Measurements from ENCODE around the gene DOLK.

Gene DOLK

DNA sequence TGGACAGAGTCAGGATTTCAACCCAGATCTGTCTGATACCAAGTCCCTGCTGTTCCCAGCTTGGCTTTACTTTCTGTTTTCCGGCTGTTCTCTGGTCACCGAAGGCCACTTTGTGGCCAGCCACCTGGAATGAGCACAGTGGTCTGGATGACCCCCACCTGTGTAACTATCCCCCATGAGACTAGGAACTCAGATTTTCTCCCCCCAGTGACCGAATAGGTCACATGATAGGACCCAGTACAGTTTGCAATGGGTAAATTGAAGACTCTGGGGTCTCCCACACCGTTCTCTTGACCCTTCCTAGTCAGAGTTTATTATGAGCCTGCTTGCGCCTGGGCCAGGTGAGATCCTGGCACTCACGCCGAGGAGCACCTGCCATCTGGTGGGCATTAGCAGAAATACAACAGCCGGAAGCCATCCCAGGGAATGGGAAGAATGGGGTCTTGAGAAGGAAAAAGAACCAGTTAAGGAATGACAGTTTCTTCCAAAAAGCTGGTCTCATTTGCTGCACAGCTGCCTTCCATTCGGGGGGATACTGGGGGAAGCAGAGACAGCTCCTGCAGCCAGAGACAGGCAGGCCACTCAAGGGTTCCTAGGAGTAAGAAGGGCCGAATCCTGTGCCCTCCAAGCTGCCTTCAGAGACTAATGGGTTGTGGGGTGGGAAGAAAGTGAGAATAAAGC, 19.5 kb downstream of the DOLK start:
- DNase-seq (ENCODE audit: insufficient read length), result peak; percentile 63
- TF ChIP-seq POLR2AphosphoS5 (IDR thresholded peaks at IDR 0.05; ENCODE audit: low read depth, low read length), result no peak
- TF ChIP-seq POLR2A (IDR thresholded peaks at IDR 0.05; ENCODE audit: low read depth, low read length), result no peak
- no peak for TF ChIP-seq TAF1 (IDR thresholded peaks at IDR 0.05; ENCODE audit: borderline replicate concordance, low read depth, low read length)
- FAIRE-seq, result peak; percentile 40

GRCh38 chr9:128923493-128923883, 23.9 kb downstream of the DOLK start:
- FAIRE-seq (no peak), DNase-seq (ENCODE audit: insufficient read length) (no peak)
- no peak for TF ChIP-seq TAF1 (IDR thresholded peaks at IDR 0.05; ENCODE audit: borderline replicate concordance, low read depth, low read length)
- no peak for TF ChIP-seq POLR2AphosphoS5 (IDR thresholded peaks at IDR 0.05; ENCODE audit: low read depth, low read length)
- no peak for TF ChIP-seq POLR2A (IDR thresholded peaks at IDR 0.05; ENCODE audit: low read depth, low read length)

DNA sequence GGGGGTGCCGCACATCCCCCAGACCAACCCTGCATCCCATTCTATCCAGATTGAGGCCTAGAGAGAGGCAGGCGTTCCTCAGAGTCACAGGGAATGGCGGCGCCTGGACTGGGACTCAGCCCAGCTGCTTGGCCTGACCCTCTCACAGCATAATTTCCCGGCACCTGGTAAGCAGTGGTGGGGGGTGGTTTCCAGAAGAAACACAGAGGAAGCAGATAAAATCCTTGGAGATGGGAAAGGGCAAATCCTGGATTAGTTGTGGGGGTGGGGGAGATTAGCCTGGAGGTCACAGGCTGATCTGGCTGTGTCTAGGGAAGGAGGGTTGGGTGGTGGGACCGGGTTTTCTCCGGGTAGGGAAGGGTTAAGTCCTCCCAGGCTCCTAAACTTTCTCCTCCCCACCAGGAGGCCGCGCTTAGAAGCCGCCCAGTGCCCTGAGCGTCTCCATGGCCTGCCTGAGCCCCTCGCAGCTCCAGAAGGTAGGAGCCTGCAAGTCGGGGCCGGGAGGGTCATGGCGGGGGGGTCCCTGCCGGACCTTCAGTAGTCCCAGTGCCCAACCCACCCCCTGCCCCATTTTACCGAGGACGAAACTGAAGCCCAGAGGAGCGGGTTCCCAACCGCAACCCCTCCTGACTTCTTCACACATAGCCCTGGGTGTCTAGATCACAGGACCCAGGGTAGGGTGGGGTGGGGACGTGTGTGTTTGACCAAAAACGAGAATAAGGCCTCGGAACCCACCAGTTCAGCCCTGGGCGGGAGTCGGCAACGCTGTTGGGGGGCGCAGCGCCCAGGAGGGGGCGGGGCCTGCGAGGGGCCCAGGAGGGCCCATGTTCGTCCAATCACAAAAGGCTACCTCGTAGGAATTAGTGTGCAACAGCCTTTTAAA, 25.3 kb downstream of the DOLK start:
- no peak for DNase-seq (ENCODE audit: insufficient read length)
- TF ChIP-seq TAF1 (IDR thresholded peaks at IDR 0.05; ENCODE audit: borderline replicate concordance, low read depth, low read length) (no peak), POLR2AphosphoS5 (IDR thresholded peaks at IDR 0.05; ENCODE audit: low read depth, low read length) (no peak), POLR2A (IDR thresholded peaks at IDR 0.05; ENCODE audit: low read depth, low read length) (no peak)
- no peak for FAIRE-seq

DNA sequence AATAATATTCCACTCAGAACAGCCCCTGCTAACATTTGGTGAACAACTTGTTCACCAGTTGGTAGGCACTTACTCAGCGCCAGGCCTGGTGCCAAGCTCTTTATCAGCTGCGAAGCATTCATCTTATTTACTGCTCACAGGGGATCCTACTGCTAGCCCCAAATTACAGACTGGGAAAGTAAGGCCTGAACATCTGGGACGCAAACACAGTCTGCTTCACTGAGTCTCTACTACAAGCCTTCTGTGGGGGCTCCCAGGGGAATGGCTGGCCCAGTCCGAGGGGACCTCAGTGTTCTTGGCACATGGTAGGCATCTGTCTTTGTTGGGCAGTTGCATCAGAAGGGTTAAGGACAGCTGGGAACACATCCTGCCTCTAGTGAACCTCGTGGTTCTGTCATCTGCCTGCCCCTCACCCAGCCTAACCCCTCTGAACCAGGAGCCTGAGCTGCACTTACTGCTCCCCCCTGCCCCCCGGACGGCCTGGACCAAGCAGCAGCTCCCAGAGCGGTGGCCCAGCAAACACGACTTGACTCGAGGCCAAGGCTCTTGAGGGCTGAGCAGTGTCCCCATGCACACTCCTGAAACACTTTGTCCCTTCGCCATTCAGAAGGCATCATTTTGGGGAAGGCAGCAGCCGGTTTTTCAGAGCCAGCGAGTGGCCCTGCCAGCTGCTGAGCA, 26.9 kb downstream of the DOLK start, which contains the start of gene PHYHD1:
Gene PHYHD1, plus strand, starts transcription at position 602 of the 678 bp plus-strand sequence. CDS start 1,342 bp downstream, outside the sequence.
- FAIRE-seq, result no peak
- no peak for TF ChIP-seq TAF1 (IDR thresholded peaks at IDR 0.05; ENCODE audit: borderline replicate concordance, low read depth, low read length)
- TF ChIP-seq POLR2AphosphoS5 (IDR thresholded peaks at IDR 0.05; ENCODE audit: low read depth, low read length), result no peak
- no peak for TF ChIP-seq POLR2A (IDR thresholded peaks at IDR 0.05; ENCODE audit: low read depth, low read length)
- no peak for DNase-seq (ENCODE audit: insufficient read length)

- FAIRE-seq (no peak), DNase-seq (ENCODE audit: insufficient read length) (no peak)
- TF ChIP-seq POLR2AphosphoS5 (IDR thresholded peaks at IDR 0.05; ENCODE audit: low read depth, low read length) (no peak), POLR2A (IDR thresholded peaks at IDR 0.05; ENCODE audit: low read depth, low read length) (no peak), TAF1 (IDR thresholded peaks at IDR 0.05; ENCODE audit: borderline replicate concordance, low read depth, low read length) (no peak)
Observed at GRCh38 chr9:128919402-128920089, 27.9 kb downstream of the DOLK start.

GRCh38 chr9:128918921-128919320, 28.5 kb downstream of the DOLK start:
- TF ChIP-seq POLR2A (IDR thresholded peaks at IDR 0.05; ENCODE audit: low read depth, low read length), result no peak
- no peak for TF ChIP-seq POLR2AphosphoS5 (IDR thresholded peaks at IDR 0.05; ENCODE audit: low read depth, low read length)
- no peak for TF ChIP-seq TAF1 (IDR thresholded peaks at IDR 0.05; ENCODE audit: borderline replicate concordance, low read depth, low read length)
- FAIRE-seq (no peak), DNase-seq (ENCODE audit: insufficient read length) (no peak)

DNA sequence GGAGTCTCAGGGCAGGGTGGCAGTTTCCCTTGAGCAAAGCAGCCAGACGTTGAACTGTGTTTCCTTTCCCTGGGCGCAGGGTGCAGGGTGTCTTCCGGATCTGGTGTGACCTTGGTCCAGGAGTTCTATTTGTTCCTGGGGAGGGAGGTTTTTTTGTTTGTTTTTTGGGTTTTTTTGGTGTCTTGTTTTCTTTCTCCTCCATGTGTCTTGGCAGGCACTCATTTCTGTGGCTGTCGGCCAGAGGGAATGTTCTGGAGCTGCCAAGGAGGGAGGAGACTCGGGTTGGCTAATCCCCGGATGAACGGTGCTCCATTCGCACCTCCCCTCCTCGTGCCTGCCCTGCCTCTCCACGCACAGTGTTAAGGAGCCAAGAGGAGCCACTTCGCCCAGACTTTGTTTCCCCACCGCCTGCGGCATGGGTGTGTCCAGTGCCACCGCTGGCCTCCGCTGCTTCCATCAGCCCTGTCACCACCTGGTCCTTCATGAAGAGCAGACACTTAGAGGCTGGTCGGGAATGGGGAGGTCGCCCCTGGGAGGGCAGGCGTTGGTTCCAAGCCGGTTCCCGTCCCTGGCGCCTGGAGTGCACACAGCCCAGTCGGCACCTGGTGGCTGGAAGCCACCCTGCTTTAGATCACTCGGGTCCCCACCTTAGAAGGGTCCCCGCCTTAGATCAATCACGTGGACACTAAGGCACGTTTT, 30.1 kb downstream of the DOLK start:
- FAIRE-seq (no peak), DNase-seq (ENCODE audit: insufficient read length) (no peak)
- no peak for TF ChIP-seq POLR2AphosphoS5 (IDR thresholded peaks at IDR 0.05; ENCODE audit: low read depth, low read length)
- TF ChIP-seq TAF1 (IDR thresholded peaks at IDR 0.05; ENCODE audit: borderline replicate concordance, low read depth, low read length), result no peak
- TF ChIP-seq POLR2A (IDR thresholded peaks at IDR 0.05; ENCODE audit: low read depth, low read length), result no peak

DNA sequence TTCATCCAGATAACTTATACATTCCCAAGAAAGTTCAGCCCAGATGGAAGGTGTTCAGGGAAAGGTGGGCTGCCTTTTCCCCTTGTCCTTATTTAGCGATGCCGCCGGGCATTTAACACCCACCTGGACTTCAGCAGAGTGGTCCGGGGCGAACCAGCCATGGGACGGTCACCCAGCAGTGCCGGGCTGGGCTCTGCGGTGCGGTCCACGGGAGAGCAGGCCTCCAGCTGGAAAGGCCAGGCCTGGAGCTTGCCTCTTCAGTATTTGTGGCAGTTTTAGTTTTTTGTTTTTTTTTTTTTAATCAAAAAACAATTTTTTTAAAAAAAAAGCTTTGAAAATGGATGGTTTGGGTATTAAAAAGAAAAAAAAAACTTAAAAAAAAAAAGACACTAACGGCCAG, 30.7 kb downstream of the DOLK start:
- no peak for FAIRE-seq
- TF ChIP-seq POLR2AphosphoS5 (IDR thresholded peaks at IDR 0.05; ENCODE audit: low read depth, low read length), result no peak
- TF ChIP-seq TAF1 (IDR thresholded peaks at IDR 0.05; ENCODE audit: borderline replicate concordance, low read depth, low read length), result no peak
- TF ChIP-seq POLR2A (IDR thresholded peaks at IDR 0.05; ENCODE audit: low read depth, low read length), result no peak
- no peak for DNase-seq (ENCODE audit: insufficient read length)

GRCh38 chr9:128916204-128916603, 31.2 kb downstream of the DOLK start:
- TF ChIP-seq POLR2A (IDR thresholded peaks at IDR 0.05; ENCODE audit: low read depth, low read length) (no peak), POLR2AphosphoS5 (IDR thresholded peaks at IDR 0.05; ENCODE audit: low read depth, low read length) (no peak)
- no peak for FAIRE-seq
- no peak for DNase-seq (ENCODE audit: insufficient read length)

DNA sequence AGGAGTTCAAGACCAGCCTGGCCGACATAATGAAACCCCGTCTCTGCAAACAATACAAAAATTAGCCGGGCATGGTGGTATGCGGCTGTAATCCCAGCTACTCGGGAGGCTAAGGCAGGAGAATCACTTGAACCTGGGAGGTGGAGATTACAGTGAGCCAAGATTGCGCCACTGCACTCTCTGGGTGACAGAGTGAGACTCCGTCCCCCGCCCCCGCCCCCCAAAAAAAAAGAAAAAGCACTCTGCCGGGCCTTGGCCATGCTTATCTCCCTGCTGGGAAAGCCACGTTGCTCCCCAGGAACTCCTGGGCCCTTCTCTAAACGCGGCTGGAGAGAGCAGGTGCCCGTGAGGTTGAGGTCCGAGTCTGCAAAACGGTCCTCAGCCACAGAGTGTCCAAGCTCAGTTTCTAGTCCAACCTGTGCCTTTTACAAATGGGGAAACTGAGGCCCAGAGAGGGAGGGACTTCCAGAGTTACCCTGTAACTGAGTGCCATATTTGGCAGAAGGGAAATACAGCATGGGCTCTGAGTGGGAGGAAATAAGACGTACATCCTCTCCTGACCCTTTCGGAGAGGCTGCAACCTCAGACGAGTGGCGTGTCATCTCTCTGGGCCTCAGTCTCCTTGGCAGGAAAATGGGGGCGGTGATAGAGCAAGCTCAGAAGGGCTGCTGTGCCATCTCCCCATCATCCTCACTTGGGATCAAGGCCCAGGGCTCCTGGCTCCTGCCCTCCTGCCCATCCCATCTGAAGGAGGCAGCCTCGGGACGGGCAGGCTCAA, 33.2 kb downstream of the DOLK start:
- no peak for DNase-seq (ENCODE audit: insufficient read length)
- no peak for FAIRE-seq
- no peak for TF ChIP-seq TAF1 (IDR thresholded peaks at IDR 0.05; ENCODE audit: borderline replicate concordance, low read depth, low read length)
